Measurements from ENCODE around the gene FAM110C.
A peak's percentile ranks its signal among the peaks of the same experiment; 100 is the strongest.

Gene FAM110C

GRCh38 chr2:42788-43187 lies 3.5 kb downstream of the FAM110C start:
- H3K9ac ChIP-seq (ENCODE audit: low read depth in 1 of 2, low read length in 2 of 2) = peak overlapping the region in 1 of 2 donors; percentile 28

GRCh38 chr2:40465-40864 lies 5.8 kb downstream of the FAM110C start:
- H3K36me3 ChIP-seq (ENCODE audit: control insufficient read depth in 1 of 2, insufficient read depth in 2 of 2, low read length in 2 of 2) = peaks cover 0 to 5% of the 10 kb centered on the region in 2 donors
- H3K4me1 ChIP-seq (ENCODE audit: control insufficient read depth in 1 of 2, insufficient read depth in 2 of 2, low read length in 2 of 2) = peaks cover 29 to 58% of the 10 kb centered on the region in 2 donors
- H3K27me3 ChIP-seq (ENCODE audit: control insufficient read depth in 1 of 2, insufficient read depth in 2 of 2, low read length in 2 of 2) = peaks cover 0 to 7% of the 10 kb centered on the region in 2 donors
- no peaks in the 10 kb centered on the region for H3K9me3 ChIP-seq (ENCODE audit: control insufficient read depth in 1 of 2, low read length in 2 of 2)
- H3K27ac ChIP-seq (ENCODE audit: low read depth, low read length) = no peak overlapping the region
- H3K9ac ChIP-seq (ENCODE audit: low read depth in 1 of 2, low read length in 2 of 2) = no peak overlapping the region
- H3K4me3 ChIP-seq (ENCODE audit: low read depth in 1 of 2, low read length in 2 of 2) = no peak overlapping the region

More at GRCh38 chr2:42788-43187, 3.5 kb downstream of the FAM110C start:
- H3K4me1 ChIP-seq (ENCODE audit: control insufficient read depth in 1 of 2, insufficient read depth in 2 of 2, low read length in 2 of 2) = peaks cover 24 to 45% of the 10 kb centered on the region in 2 donors
- H3K4me3 ChIP-seq (ENCODE audit: low read depth in 1 of 2, low read length in 2 of 2) = peak overlapping the region; percentile 78 to 83
- peaks cover 0 to 5% of the 10 kb centered on the region in 2 donors for H3K36me3 ChIP-seq (ENCODE audit: control insufficient read depth in 1 of 2, insufficient read depth in 2 of 2, low read length in 2 of 2)
- H3K27ac ChIP-seq (ENCODE audit: low read depth, low read length) = peak overlapping the region; percentile 11
- H3K9me3 ChIP-seq (ENCODE audit: control insufficient read depth in 1 of 2, low read length in 2 of 2) = no peaks in the 10 kb centered on the region
- H3K27me3 ChIP-seq (ENCODE audit: control insufficient read depth in 1 of 2, insufficient read depth in 2 of 2, low read length in 2 of 2) = peaks cover 6 to 10% of the 10 kb centered on the region in 2 donors

GRCh38 chr2:38155-38554 lies 8.2 kb downstream of the FAM110C start:
- Histone ChIP-seq H3K36me3 (ENCODE audit: control insufficient read depth in 1 of 2, insufficient read depth in 2 of 2, low read length in 2 of 2) (peaks cover 0 to 5% of the 10 kb centered on the region in 2 donors), H3K27me3 (ENCODE audit: control insufficient read depth in 1 of 2, insufficient read depth in 2 of 2, low read length in 2 of 2) (no peaks in the 10 kb centered on the region), H3K9ac (ENCODE audit: low read depth in 1 of 2, low read length in 2 of 2) (no peak overlapping the region), H3K4me3 (ENCODE audit: low read depth in 1 of 2, low read length in 2 of 2) (no peak overlapping the region), H3K4me1 (ENCODE audit: control insufficient read depth in 1 of 2, insufficient read depth in 2 of 2, low read length in 2 of 2) (peaks cover 53 to 78% of the 10 kb centered on the region in 2 donors), H3K9me3 (ENCODE audit: control insufficient read depth in 1 of 2, low read length in 2 of 2) (no peaks in the 10 kb centered on the region), H3K27ac (ENCODE audit: low read depth, low read length) (no peak overlapping the region)

GRCh38 chr2:36318-36717 lies 10.0 kb downstream of the FAM110C start:
- Histone ChIP-seq H3K4me3 (ENCODE audit: low read depth in 1 of 2, low read length in 2 of 2) (peak overlapping the region in 1 of 2 donors; percentile 7), H3K36me3 (ENCODE audit: control insufficient read depth in 1 of 2, insufficient read depth in 2 of 2, low read length in 2 of 2) (peaks cover 0 to 5% of the 10 kb centered on the region in 2 donors), H3K9ac (ENCODE audit: low read depth in 1 of 2, low read length in 2 of 2) (no peak overlapping the region)

GRCh38 chr2:35852-36251 lies 10.5 kb downstream of the FAM110C start:
- H3K36me3 ChIP-seq (ENCODE audit: control insufficient read depth in 1 of 2, insufficient read depth in 2 of 2, low read length in 2 of 2) = peaks cover 0 to 5% of the 10 kb centered on the region in 2 donors
- peaks cover 43 to 70% of the 10 kb centered on the region in 2 donors for H3K4me1 ChIP-seq (ENCODE audit: control insufficient read depth in 1 of 2, insufficient read depth in 2 of 2, low read length in 2 of 2)
- peak overlapping the region; percentile 36 for H3K27ac ChIP-seq (ENCODE audit: low read depth, low read length)
- peak overlapping the region in 1 of 2 donors; percentile 7 for H3K4me3 ChIP-seq (ENCODE audit: low read depth in 1 of 2, low read length in 2 of 2)
- H3K27me3 ChIP-seq (ENCODE audit: control insufficient read depth in 1 of 2, insufficient read depth in 2 of 2, low read length in 2 of 2) = no peaks in the 10 kb centered on the region
- H3K9me3 ChIP-seq (ENCODE audit: control insufficient read depth in 1 of 2, low read length in 2 of 2) = no peaks in the 10 kb centered on the region
- peak overlapping the region in 1 of 2 donors; percentile 4 for H3K9ac ChIP-seq (ENCODE audit: low read depth in 1 of 2, low read length in 2 of 2)

More at GRCh38 chr2:36318-36717, 10.0 kb downstream of the FAM110C start:
- Histone ChIP-seq H3K4me1 (ENCODE audit: control insufficient read depth in 1 of 2, insufficient read depth in 2 of 2, low read length in 2 of 2) (peaks cover 48 to 74% of the 10 kb centered on the region in 2 donors), H3K9me3 (ENCODE audit: control insufficient read depth in 1 of 2, low read length in 2 of 2) (no peaks in the 10 kb centered on the region), H3K27me3 (ENCODE audit: control insufficient read depth in 1 of 2, insufficient read depth in 2 of 2, low read length in 2 of 2) (no peaks in the 10 kb centered on the region), H3K27ac (ENCODE audit: low read depth, low read length) (peak overlapping the region; percentile 36)

GRCh38 chr2:33620-34019 lies 12.7 kb downstream of the FAM110C start:
- H3K4me3 ChIP-seq (ENCODE audit: low read depth in 1 of 2, low read length in 2 of 2) = peak overlapping the region in 1 of 2 donors; percentile 33
- peaks cover 0 to 3% of the 10 kb centered on the region in 2 donors for H3K27me3 ChIP-seq (ENCODE audit: control insufficient read depth in 1 of 2, insufficient read depth in 2 of 2, low read length in 2 of 2)
- peaks cover 47 to 54% of the 10 kb centered on the region in 2 donors for H3K4me1 ChIP-seq (ENCODE audit: control insufficient read depth in 1 of 2, insufficient read depth in 2 of 2, low read length in 2 of 2)
- no peaks in the 10 kb centered on the region for H3K36me3 ChIP-seq (ENCODE audit: control insufficient read depth in 1 of 2, insufficient read depth in 2 of 2, low read length in 2 of 2)
- no peaks in the 10 kb centered on the region for H3K9me3 ChIP-seq (ENCODE audit: control insufficient read depth in 1 of 2, low read length in 2 of 2)
- peak overlapping the region; percentile 17 for H3K27ac ChIP-seq (ENCODE audit: low read depth, low read length)
- no peak overlapping the region for H3K9ac ChIP-seq (ENCODE audit: low read depth in 1 of 2, low read length in 2 of 2)

GRCh38 chr2:32068-32467 lies 14.2 kb downstream of the FAM110C start:
- H3K9me3 ChIP-seq (ENCODE audit: control insufficient read depth in 1 of 2, low read length in 2 of 2) = no peaks in the 10 kb centered on the region
- no peak overlapping the region for H3K9ac ChIP-seq (ENCODE audit: low read depth in 1 of 2, low read length in 2 of 2)
- H3K27ac ChIP-seq (ENCODE audit: low read depth, low read length) = no peak overlapping the region
- peaks cover 0 to 3% of the 10 kb centered on the region in 2 donors for H3K27me3 ChIP-seq (ENCODE audit: control insufficient read depth in 1 of 2, insufficient read depth in 2 of 2, low read length in 2 of 2)
- peaks cover 43 to 47% of the 10 kb centered on the region in 2 donors for H3K4me1 ChIP-seq (ENCODE audit: control insufficient read depth in 1 of 2, insufficient read depth in 2 of 2, low read length in 2 of 2)
- H3K4me3 ChIP-seq (ENCODE audit: low read depth in 1 of 2, low read length in 2 of 2) = no peak overlapping the region
- no peaks in the 10 kb centered on the region for H3K36me3 ChIP-seq (ENCODE audit: control insufficient read depth in 1 of 2, insufficient read depth in 2 of 2, low read length in 2 of 2)

GRCh38 chr2:29253-29652 lies 17.1 kb downstream of the FAM110C start:
- Histone ChIP-seq H3K36me3 (ENCODE audit: control insufficient read depth in 1 of 2, insufficient read depth in 2 of 2, low read length in 2 of 2) (no peaks in the 10 kb centered on the region), H3K27me3 (ENCODE audit: control insufficient read depth in 1 of 2, insufficient read depth in 2 of 2, low read length in 2 of 2) (peaks cover 0 to 3% of the 10 kb centered on the region in 2 donors), H3K9ac (ENCODE audit: low read depth in 1 of 2, low read length in 2 of 2) (no peak overlapping the region), H3K4me1 (ENCODE audit: control insufficient read depth in 1 of 2, insufficient read depth in 2 of 2, low read length in 2 of 2) (peaks cover 22% of the 10 kb centered on the region in 2 donors), H3K9me3 (ENCODE audit: control insufficient read depth in 1 of 2, low read length in 2 of 2) (no peaks in the 10 kb centered on the region), H3K27ac (ENCODE audit: low read depth, low read length) (no peak overlapping the region), H3K4me3 (ENCODE audit: low read depth in 1 of 2, low read length in 2 of 2) (no peak overlapping the region)

GRCh38 chr2:28406-28975 lies 17.8 kb downstream of the FAM110C start:
- Histone ChIP-seq H3K9me3 (ENCODE audit: control insufficient read depth in 1 of 2, low read length in 2 of 2) (no peaks in the 10 kb centered on the region), H3K9ac (ENCODE audit: low read depth in 1 of 2, low read length in 2 of 2) (no peak overlapping the region), H3K27ac (ENCODE audit: low read depth, low read length) (no peak overlapping the region), H3K36me3 (ENCODE audit: control insufficient read depth in 1 of 2, insufficient read depth in 2 of 2, low read length in 2 of 2) (no peaks in the 10 kb centered on the region), H3K4me3 (ENCODE audit: low read depth in 1 of 2, low read length in 2 of 2) (no peak overlapping the region), H3K27me3 (ENCODE audit: control insufficient read depth in 1 of 2, insufficient read depth in 2 of 2, low read length in 2 of 2) (peaks cover 0 to 3% of the 10 kb centered on the region in 2 donors), H3K4me1 (ENCODE audit: control insufficient read depth in 1 of 2, insufficient read depth in 2 of 2, low read length in 2 of 2) (peaks cover 17 to 18% of the 10 kb centered on the region in 2 donors)

- H3K27ac ChIP-seq (ENCODE audit: low read depth, low read length) = no peak overlapping the region
- peaks cover 0 to 3% of the 10 kb centered on the region in 2 donors for H3K27me3 ChIP-seq (ENCODE audit: control insufficient read depth in 1 of 2, insufficient read depth in 2 of 2, low read length in 2 of 2)
- H3K9me3 ChIP-seq (ENCODE audit: control insufficient read depth in 1 of 2, low read length in 2 of 2) = no peaks in the 10 kb centered on the region
- peaks cover 8 to 18% of the 10 kb centered on the region in 2 donors for H3K4me1 ChIP-seq (ENCODE audit: control insufficient read depth in 1 of 2, insufficient read depth in 2 of 2, low read length in 2 of 2)
- H3K9ac ChIP-seq (ENCODE audit: low read depth in 1 of 2, low read length in 2 of 2) = no peak overlapping the region
- no peaks in the 10 kb centered on the region for H3K36me3 ChIP-seq (ENCODE audit: control insufficient read depth in 1 of 2, insufficient read depth in 2 of 2, low read length in 2 of 2)
- H3K4me3 ChIP-seq (ENCODE audit: low read depth in 1 of 2, low read length in 2 of 2) = no peak overlapping the region
Observed at GRCh38 chr2:26891-27290, 19.4 kb downstream of the FAM110C start.

All from duodenal mucosa (tissue), 2 donors.